NB4 (cell line): ENCODE data around the gene CAMK2G.

Experiments
- CTCF ChIP-seq: IDR thresholded peaks from one replicate; pipeline ENCODE4 v1.5.1; 2012; ENCODE audit warnings: low read depth, low read length
- MAX ChIP-seq: IDR thresholded peaks from 2 replicates; pipeline ENCODE4 v1.6.1; 2011; ENCODE audit warnings: low read depth, low read length
- MYC ChIP-seq: IDR thresholded peaks from 2 replicates; pipeline ENCODE4 v1.6.1; 2011; ENCODE audit warnings: low read depth, low read length
- POLR2A ChIP-seq: IDR thresholded peaks from 2 replicates; pipeline ENCODE4 v1.6.1; 2011; ENCODE audit warnings: mild to moderate bottlenecking; ENCODE audit not compliant: insufficient read length; ENCODE audit errors: extremely low read depth

- TF ChIP-seq CTCF (no peak), MAX (no peak), MYC (no peak), POLR2A (no peak)
Observed at GRCh38 chr10:73774637-73775036, 99.7 kb downstream of the CAMK2G start.
